HL-60 (cell line): ENCODE results near the gene OR10G7.
"Not testable (repeated sequence)": the region's sequence is repeated elsewhere in the genome, so short reads cannot be mapped to it uniquely, and the experiment has no call there.

ENCODE experiments used
- DNase-seq, 2 experiments: peaks; one replicate each; pipeline ENCODE4 v3.0.0-alpha.2; 2010 to 2020; ENCODE audit warnings: low read depth in 1 of 2, low spot score in 1 of 2
- H3K27ac ChIP-seq: fragments of 250-450 bp; sonication (Bioruptor Pico); replicated peaks from 2 replicates; pipeline ENCODE4 v1.5.1; 2020; ENCODE audit warnings: mild to moderate bottlenecking, moderate library complexity
- H3K27me3 ChIP-seq: fragments of 250-450 bp; sonication (Bioruptor Pico); 2 replicates; pipeline ENCODE4 v1.5.1; 2021; ENCODE audit warnings: mild to moderate bottlenecking, moderate library complexity; ENCODE audit not compliant: insufficient read depth, poor library complexity, severe bottlenecking
- H3K4me3 ChIP-seq: replicated peaks from 2 replicates; pipeline ENCODE4 v1.5.1; 2011; ENCODE audit warnings: mild to moderate bottlenecking, control low read depth, low read length; ENCODE audit not compliant: insufficient read depth
- GABPA ChIP-seq: IDR thresholded peaks from 2 replicates; pipeline ENCODE4 v1.6.1; 2012; ENCODE audit warnings: low read depth
- POLR2AphosphoS5 ChIP-seq: IDR thresholded peaks from 2 replicates; pipeline ENCODE4 v1.6.1; 2012; ENCODE audit warnings: low read depth
- SPI1 ChIP-seq: IDR thresholded peaks from 2 replicates; pipeline ENCODE4 v1.6.1; 2012; ENCODE audit warnings: low read depth, mild to moderate bottlenecking, borderline replicate concordance
- TF ChIP-seq, protein P1 (sequence below): IDR thresholded peaks from 2 replicates; pipeline ENCODE4 v1.6.1; 2012; ENCODE audit warnings: low read depth; ENCODE audit not compliant: insufficient replicate concordance
- TF ChIP-seq, protein P2 (sequence below): IDR thresholded peaks from one replicate; pipeline ENCODE4 v1.5.1; 2011; ENCODE audit warnings: low read length, control low read depth, inconsistent platforms; ENCODE audit not compliant: insufficient read depth

The OR10G7 gene

DNA sequence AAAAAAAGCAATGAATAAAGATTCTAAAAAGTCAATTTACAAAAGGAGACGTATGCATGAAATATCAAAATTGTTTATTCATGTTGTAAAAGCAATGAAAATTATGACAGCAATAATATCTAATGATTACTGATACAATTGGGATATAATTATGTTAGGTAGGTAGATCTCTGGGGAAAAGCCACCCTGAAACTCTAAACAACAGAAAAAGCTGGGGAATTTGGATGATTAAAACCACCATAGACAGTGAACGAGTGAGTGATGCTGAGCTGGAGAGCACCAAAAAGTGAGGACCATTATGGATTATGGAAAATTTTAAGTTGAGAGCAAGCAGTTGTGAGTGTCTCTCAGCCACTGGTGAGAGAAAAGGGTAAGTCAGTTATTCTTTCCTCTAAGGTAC, 14.6 kb downstream of the OR10G7 start, which contains the start of gene OR10G8:
TSS of gene OR10G8 (plus strand) at position 301 of the 400 bp plus-strand sequence. CDS start 2,825 bp downstream, outside the sequence.
- H3K27ac ChIP-seq = no peak within 1 kb of the TSS
- no peak for DNase-seq
- no peak within 1 kb of the TSS for H3K4me3 ChIP-seq
- TF ChIP-seq, protein P1, sequence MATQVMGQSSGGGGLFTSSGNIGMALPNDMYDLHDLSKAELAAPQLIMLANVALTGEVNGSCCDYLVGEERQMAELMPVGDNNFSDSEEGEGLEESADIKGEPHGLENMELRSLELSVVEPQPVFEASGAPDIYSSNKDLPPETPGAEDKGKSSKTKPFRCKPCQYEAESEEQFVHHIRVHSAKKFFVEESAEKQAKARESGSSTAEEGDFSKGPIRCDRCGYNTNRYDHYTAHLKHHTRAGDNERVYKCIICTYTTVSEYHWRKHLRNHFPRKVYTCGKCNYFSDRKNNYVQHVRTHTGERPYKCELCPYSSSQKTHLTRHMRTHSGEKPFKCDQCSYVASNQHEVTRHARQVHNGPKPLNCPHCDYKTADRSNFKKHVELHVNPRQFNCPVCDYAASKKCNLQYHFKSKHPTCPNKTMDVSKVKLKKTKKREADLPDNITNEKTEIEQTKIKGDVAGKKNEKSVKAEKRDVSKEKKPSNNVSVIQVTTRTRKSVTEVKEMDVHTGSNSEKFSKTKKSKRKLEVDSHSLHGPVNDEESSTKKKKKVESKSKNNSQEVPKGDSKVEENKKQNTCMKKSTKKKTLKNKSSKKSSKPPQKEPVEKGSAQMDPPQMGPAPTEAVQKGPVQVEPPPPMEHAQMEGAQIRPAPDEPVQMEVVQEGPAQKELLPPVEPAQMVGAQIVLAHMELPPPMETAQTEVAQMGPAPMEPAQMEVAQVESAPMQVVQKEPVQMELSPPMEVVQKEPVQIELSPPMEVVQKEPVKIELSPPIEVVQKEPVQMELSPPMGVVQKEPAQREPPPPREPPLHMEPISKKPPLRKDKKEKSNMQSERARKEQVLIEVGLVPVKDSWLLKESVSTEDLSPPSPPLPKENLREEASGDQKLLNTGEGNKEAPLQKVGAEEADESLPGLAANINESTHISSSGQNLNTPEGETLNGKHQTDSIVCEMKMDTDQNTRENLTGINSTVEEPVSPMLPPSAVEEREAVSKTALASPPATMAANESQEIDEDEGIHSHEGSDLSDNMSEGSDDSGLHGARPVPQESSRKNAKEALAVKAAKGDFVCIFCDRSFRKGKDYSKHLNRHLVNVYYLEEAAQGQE = no peak
- TF ChIP-seq SPI1 = no peak
- TF ChIP-seq GABPA = no peak
- no peak for TF ChIP-seq POLR2AphosphoS5
- TF ChIP-seq, protein P2, sequence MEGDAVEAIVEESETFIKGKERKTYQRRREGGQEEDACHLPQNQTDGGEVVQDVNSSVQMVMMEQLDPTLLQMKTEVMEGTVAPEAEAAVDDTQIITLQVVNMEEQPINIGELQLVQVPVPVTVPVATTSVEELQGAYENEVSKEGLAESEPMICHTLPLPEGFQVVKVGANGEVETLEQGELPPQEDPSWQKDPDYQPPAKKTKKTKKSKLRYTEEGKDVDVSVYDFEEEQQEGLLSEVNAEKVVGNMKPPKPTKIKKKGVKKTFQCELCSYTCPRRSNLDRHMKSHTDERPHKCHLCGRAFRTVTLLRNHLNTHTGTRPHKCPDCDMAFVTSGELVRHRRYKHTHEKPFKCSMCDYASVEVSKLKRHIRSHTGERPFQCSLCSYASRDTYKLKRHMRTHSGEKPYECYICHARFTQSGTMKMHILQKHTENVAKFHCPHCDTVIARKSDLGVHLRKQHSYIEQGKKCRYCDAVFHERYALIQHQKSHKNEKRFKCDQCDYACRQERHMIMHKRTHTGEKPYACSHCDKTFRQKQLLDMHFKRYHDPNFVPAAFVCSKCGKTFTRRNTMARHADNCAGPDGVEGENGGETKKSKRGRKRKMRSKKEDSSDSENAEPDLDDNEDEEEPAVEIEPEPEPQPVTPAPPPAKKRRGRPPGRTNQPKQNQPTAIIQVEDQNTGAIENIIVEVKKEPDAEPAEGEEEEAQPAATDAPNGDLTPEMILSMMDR = no peak
- peaks cover 2% of the 10 kb centered on the region for H3K27me3 ChIP-seq

DNA sequence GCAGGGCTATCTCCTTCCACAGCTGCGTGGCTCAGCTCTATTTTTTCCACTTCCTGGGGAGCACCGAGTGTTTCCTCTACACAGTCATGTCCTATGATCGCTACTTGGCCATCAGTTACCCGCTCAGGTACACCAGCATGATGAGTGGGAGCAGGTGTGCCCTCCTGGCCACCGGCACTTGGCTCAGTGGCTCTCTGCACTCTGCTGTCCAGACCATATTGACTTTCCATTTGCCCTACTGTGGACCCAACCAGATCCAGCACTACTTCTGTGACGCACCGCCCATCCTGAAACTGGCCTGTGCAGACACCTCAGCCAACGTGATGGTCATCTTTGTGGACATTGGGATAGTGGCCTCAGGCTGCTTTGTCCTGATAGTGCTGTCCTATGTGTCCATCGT, 25.3 kb downstream of the OR10G7 start:
- H3K4me3 ChIP-seq, H3K27ac ChIP-seq, DNase-seq, H3K27me3 ChIP-seq: not testable (repeated sequence)

DNA sequence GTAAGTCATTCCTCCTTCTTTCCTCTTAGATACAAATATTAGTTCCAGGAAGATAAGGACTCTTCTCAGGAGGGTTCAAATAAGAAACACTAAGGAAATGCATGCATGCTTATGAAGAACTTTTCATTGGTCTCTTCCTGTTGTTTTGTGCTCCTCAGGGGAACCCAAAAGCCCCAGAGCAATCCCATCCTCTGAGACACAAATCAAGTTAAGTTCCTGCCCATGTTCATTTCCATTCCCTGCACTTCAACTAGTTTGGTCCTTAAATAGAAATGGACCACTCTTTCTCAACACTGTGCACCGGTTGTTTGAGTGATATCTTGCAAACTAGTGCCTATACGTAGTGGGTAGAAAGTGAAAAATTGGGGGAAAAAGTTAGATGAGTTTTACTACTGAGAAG, 28.4 kb downstream of the OR10G7 start, which contains the start of gene OR10G4:
TSS of gene OR10G4 (plus strand) at position 301 of the 400 bp plus-strand sequence. CDS start 2,578 bp downstream, outside the sequence.
- Histone ChIP-seq H3K27ac (no peak within 1 kb of the TSS), H3K27me3 (peaks cover 4% of the 10 kb centered on the region), H3K4me3 (no peak within 1 kb of the TSS)
- DNase-seq = no peak
- TF ChIP-seq, protein P1 = no peak

DNA sequence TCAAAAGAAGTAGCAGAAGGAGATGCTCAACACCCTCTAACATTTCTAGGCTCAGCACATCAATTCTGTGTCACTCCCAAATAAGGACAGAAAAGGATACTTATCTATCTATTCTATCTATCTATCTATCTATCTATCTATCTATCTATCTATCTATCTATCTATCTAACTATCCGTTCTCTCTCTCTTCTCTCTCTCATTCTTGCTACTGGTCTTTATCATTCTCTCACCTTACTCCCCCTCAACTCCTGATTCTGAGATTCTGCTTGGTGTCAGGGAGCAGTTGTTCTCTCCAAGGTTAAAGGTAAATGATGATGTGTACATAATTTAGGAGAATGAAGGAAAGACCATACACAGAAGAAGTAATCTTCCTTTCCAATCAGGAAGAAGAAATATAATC, 46.0 kb downstream of the OR10G7 start, which contains the start of gene OR10G6:
TSS of gene OR10G6 (minus strand) at position 43 of the 400 bp plus-strand sequence. CDS start at position 43, 0 bp downstream.
- DNase-seq = no peak
- Histone ChIP-seq H3K4me3 (no peak within 1 kb of the TSS), H3K27ac (no peak within 1 kb of the TSS), H3K27me3 (no peaks in the 10 kb centered on the region)
- TF ChIP-seq GABPA (no peak), SPI1 (no peak), POLR2AphosphoS5 (no peak)
- TF ChIP-seq, protein P2 = no peak
- TF ChIP-seq, protein P1 = no peak
